ENCODE results near the gene CSF3. TPM values are rescaled to one million over a fixed set of nuclear protein-coding genes. Genes with fewer than 3 reads are reported as not detected.

The CSF3 gene
- total RNA-seq, 1 experiment from 2014 or later = not detected

DNA sequence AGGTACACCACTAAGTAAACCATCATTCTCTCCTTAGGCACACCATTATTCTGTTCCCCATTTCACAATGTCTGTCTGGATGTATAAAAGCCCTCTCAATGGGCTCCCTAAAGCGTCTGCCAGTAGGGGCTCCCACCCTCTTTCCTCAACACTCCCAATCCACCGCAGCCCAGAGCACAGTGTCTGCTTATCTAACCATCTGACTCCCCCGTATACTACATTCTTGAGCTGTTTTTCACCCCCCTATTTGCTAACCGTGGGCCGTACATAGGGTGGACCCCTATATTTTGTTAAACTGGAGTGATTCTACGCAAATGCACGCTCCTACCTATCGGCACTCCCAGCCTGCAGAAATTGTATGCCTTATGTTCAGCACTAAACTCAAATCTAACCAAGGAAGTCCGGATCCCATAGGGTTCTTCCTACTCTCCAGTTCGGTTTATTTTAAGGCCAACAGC lies 35.3 kb upstream of the CSF3 start (continued):
- TF ChIP-seq, protein P1, sequence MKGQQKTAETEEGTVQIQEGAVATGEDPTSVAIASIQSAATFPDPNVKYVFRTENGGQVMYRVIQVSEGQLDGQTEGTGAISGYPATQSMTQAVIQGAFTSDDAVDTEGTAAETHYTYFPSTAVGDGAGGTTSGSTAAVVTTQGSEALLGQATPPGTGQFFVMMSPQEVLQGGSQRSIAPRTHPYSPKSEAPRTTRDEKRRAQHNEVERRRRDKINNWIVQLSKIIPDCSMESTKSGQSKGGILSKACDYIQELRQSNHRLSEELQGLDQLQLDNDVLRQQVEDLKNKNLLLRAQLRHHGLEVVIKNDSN (CRISPR knock-in tag; IDR thresholded peaks at IDR 0.05) = no peak
- no peak for TF ChIP-seq ELF4 (CRISPR knock-in tag; IDR thresholded peaks at IDR 0.05; ENCODE audit: low read depth)

DNA sequence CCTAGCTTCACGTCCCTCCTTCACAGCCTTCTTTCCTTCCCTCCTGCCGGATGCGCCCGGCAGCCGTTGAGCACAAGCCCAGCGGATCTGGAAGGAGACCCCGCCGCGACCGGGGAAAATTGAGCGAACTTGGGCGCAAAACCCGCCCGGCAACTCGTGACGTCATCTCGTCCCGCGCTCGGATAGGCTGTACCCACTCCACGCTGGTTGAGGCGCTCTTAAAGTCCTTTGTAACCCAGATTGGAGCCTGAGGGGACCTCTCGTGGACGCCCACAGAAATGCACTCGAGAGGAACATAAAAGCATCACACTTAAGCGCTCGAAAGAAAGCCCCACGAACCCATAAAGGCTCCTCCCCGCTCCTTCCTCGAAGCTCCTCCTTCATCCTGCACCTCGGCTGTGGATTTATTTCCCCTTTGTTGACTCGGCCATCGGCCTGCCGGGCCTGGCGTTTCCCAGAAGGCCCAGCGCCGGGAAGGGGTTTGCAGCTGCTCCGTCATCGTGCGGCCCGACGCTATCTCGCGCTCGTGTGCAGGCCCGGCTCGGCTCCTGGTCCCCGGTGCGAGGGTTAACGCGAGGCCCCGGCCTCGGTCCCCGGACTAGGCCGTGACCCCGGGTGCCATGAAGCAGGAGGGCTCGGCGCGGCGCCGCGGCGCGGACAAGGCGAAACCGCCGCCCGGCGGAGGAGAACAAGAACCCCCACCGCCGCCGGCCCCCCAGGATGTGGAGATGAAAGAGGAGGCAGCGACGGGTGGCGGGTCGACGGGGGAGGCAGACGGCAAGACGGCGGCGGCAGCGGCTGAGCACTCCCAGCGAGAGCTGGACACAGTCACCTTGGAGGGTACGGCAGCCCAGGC lies 34.7 kb upstream of the CSF3 start, which contains the start of gene PSMD3:
PSMD3 (plus strand) TSS at position 457 of the 856 bp plus-strand sequence; CDS start at position 621, 164 bp downstream.
- ChIA-PET CTCF (interaction anchor here (0.7 to 3.3 kb wide), 31 partner anchors 10 to 375 kb away, joined by 3 to 50 read pairs (median 4); partner anchors contain the start of gene WIPF2), POLR2A (interaction anchor here (0.6 to 1.8 kb wide), 8 partner anchors 11 to 129 kb away, joined by 3 to 9 read pairs (median 5); partner anchors contain the start of genes LRRC3C, NR1D1, ORMDL3 and ZPBP2)
- Mint-ChIP-seq H3K27ac (peak within 1 kb of the TSS; percentile 97), H3K4me1 (peaks cover 25% of the 10 kb centered on the region), H3K9me3 (no peaks in the 10 kb centered on the region), H3K4me3 (peak within 1 kb of the TSS; percentile 89), H3K36me3 (peaks cover 21% of the 10 kb centered on the region), H3K27me3 (ENCODE audit: low read depth) (no peaks in the 10 kb centered on the region)
- DNase-seq (ENCODE audit: low spot score) (peak; percentile 98), ATAC-seq (peak; percentile 94)
- TF ChIP-seq, protein P2, sequence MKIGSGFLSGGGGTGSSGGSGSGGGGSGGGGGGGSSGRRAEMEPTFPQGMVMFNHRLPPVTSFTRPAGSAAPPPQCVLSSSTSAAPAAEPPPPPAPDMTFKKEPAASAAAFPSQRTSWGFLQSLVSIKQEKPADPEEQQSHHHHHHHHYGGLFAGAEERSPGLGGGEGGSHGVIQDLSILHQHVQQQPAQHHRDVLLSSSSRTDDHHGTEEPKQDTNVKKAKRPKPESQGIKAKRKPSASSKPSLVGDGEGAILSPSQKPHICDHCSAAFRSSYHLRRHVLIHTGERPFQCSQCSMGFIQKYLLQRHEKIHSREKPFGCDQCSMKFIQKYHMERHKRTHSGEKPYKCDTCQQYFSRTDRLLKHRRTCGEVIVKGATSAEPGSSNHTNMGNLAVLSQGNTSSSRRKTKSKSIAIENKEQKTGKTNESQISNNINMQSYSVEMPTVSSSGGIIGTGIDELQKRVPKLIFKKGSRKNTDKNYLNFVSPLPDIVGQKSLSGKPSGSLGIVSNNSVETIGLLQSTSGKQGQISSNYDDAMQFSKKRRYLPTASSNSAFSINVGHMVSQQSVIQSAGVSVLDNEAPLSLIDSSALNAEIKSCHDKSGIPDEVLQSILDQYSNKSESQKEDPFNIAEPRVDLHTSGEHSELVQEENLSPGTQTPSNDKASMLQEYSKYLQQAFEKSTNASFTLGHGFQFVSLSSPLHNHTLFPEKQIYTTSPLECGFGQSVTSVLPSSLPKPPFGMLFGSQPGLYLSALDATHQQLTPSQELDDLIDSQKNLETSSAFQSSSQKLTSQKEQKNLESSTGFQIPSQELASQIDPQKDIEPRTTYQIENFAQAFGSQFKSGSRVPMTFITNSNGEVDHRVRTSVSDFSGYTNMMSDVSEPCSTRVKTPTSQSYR (CRISPR knock-in tag; IDR thresholded peaks at IDR 0.05) = 0 out of 2 replicates have a peak, but pooled peaks have one; percentile 62
- no peak for TF ChIP-seq IRF2 (CRISPR knock-in tag; IDR thresholded peaks at IDR 0.05; ENCODE audit: borderline replicate concordance, low read depth)
- 0 out of 2 replicates have a peak, but pooled peaks have one; percentile 38 for TF ChIP-seq HMGA2 (CRISPR knock-in tag; IDR thresholded peaks at IDR 0.05)
- TF ChIP-seq, protein P3, sequence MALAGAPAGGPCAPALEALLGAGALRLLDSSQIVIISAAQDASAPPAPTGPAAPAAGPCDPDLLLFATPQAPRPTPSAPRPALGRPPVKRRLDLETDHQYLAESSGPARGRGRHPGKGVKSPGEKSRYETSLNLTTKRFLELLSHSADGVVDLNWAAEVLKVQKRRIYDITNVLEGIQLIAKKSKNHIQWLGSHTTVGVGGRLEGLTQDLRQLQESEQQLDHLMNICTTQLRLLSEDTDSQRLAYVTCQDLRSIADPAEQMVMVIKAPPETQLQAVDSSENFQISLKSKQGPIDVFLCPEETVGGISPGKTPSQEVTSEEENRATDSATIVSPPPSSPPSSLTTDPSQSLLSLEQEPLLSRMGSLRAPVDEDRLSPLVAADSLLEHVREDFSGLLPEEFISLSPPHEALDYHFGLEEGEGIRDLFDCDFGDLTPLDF (CRISPR knock-in tag; IDR thresholded peaks at IDR 0.05) = no peak
- no peak for TF ChIP-seq FOXJ3 (CRISPR knock-in tag; IDR thresholded peaks at IDR 0.05; ENCODE audit: borderline replicate concordance)
- TF ChIP-seq, protein P4, sequence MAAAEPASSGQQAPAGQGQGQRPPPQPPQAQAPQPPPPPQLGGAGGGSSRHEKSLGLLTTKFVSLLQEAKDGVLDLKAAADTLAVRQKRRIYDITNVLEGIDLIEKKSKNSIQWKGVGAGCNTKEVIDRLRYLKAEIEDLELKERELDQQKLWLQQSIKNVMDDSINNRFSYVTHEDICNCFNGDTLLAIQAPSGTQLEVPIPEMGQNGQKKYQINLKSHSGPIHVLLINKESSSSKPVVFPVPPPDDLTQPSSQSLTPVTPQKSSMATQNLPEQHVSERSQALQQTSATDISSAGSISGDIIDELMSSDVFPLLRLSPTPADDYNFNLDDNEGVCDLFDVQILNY (CRISPR knock-in tag; IDR thresholded peaks at IDR 0.05) = no peak
- TF ChIP-seq SP1 (CRISPR knock-in tag; conservative IDR thresholded peaks at IDR 0.05) = peak; percentile 83
- peak; percentile 83 for TF ChIP-seq GABPB1 (CRISPR knock-in tag; IDR thresholded peaks at IDR 0.05)
- peak; percentile 75 for TF ChIP-seq ZBTB21 (CRISPR knock-in tag; IDR thresholded peaks at IDR 0.05; ENCODE audit: borderline replicate concordance)
- no peak for TF ChIP-seq ZNF219 (CRISPR knock-in tag; IDR thresholded peaks at IDR 0.05; ENCODE audit: borderline replicate concordance)
- TF ChIP-seq NR1H2 (CRISPR knock-in tag; IDR thresholded peaks at IDR 0.05) = no peak
- TF ChIP-seq, protein P5, sequence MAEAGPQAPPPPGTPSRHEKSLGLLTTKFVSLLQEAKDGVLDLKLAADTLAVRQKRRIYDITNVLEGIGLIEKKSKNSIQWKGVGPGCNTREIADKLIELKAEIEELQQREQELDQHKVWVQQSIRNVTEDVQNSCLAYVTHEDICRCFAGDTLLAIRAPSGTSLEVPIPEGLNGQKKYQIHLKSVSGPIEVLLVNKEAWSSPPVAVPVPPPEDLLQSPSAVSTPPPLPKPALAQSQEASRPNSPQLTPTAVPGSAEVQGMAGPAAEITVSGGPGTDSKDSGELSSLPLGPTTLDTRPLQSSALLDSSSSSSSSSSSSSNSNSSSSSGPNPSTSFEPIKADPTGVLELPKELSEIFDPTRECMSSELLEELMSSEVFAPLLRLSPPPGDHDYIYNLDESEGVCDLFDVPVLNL (CRISPR knock-in tag; IDR thresholded peaks at IDR 0.05; ENCODE audit: borderline replicate concordance, low read depth) = peak; percentile 86; the same call in 1 of the 2 replicates
- TF ChIP-seq ZNF263 (CRISPR knock-in tag; IDR thresholded peaks at IDR 0.05; ENCODE audit: low read depth) = peak; percentile 61; the same call in 1 of the 2 replicates
- TF ChIP-seq ZNF396 (CRISPR knock-in tag; IDR thresholded peaks at IDR 0.05; ENCODE audit: borderline replicate concordance) = no peak
- TF ChIP-seq, protein P6, sequence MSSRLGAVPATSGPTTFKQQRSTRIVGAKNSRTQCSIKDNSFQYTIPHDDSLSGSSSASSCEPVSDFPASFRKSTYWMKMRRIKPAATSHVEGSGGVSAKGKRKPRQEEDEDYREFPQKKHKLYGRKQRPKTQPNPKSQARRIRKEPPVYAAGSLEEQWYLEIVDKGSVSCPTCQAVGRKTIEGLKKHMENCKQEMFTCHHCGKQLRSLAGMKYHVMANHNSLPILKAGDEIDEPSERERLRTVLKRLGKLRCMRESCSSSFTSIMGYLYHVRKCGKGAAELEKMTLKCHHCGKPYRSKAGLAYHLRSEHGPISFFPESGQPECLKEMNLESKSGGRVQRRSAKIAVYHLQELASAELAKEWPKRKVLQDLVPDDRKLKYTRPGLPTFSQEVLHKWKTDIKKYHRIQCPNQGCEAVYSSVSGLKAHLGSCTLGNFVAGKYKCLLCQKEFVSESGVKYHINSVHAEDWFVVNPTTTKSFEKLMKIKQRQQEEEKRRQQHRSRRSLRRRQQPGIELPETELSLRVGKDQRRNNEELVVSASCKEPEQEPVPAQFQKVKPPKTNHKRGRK (CRISPR knock-in tag; IDR thresholded peaks at IDR 0.05; ENCODE audit: borderline replicate concordance) = no peak
- TF ChIP-seq GTF2I (CRISPR knock-in tag; conservative IDR thresholded peaks at IDR 0.05) = no peak
- TF ChIP-seq ZNF423 (CRISPR knock-in tag; IDR thresholded peaks at IDR 0.05) = no peak
- TF ChIP-seq MYBL2 (CRISPR knock-in tag; IDR thresholded peaks at IDR 0.05) = peak; percentile 91
- TF ChIP-seq PRRX2 (CRISPR knock-in tag; IDR thresholded peaks at IDR 0.05) = no peak
- TF ChIP-seq JAZF1 (CRISPR knock-in tag; IDR thresholded peaks at IDR 0.05) = no peak
- TF ChIP-seq KAT7 (CRISPR knock-in tag; IDR thresholded peaks at IDR 0.05; ENCODE audit: borderline replicate concordance) = 0 out of 2 replicates have a peak, but pooled peaks have one; percentile 45
- TF ChIP-seq, protein P1 (CRISPR knock-in tag; IDR thresholded peaks at IDR 0.05) = no peak; the same call in 1 of the 2 replicates
- TF ChIP-seq ZNF671 (CRISPR knock-in tag; IDR thresholded peaks at IDR 0.05) = no peak
- TF ChIP-seq ZNF138 (CRISPR knock-in tag; conservative IDR thresholded peaks at IDR 0.05) = no peak
